WTC11 (cell line): ENCODE measurements around the gene FYN.

Source experiments
- ARID4B ChIP-seq: sonication (generic); formaldehyde crosslinking; IDR thresholded peaks from 2 replicates; pipeline ENCODE4 v1.8.0; 2023; ENCODE audit warnings: missing genetic modification reagents, mild to moderate bottlenecking, borderline replicate concordance
- E2F4 ChIP-seq: sonication (generic); formaldehyde crosslinking; IDR thresholded peaks from 2 replicates; pipeline ENCODE4 v1.8.1; 2022; ENCODE audit warnings: low read depth, mild to moderate bottlenecking, moderate library complexity, missing genetic modification reagents, borderline replicate concordance
- GABPB1 ChIP-seq: sonication (generic); formaldehyde crosslinking; IDR thresholded peaks from 2 replicates; pipeline ENCODE4 v1.8.1; 2023; ENCODE audit warnings: mild to moderate bottlenecking, missing genetic modification reagents
- MLX ChIP-seq: sonication (generic); formaldehyde crosslinking; IDR thresholded peaks from 2 replicates; pipeline ENCODE4 v1.8.1; 2023; ENCODE audit warnings: mild to moderate bottlenecking, missing genetic modification reagents, moderate library complexity
- NR3C1 ChIP-seq: sonication (generic); formaldehyde crosslinking; conservative IDR thresholded peaks from 2 replicates; pipeline ENCODE4 v1.8.1; 2023; ENCODE audit warnings: low read depth, mild to moderate bottlenecking, missing genetic modification reagents
- SP1 ChIP-seq: sonication (generic); formaldehyde crosslinking; conservative IDR thresholded peaks from 2 replicates; pipeline ENCODE4 v1.8.1; 2022; ENCODE audit warnings: missing genetic modification reagents
- TF ChIP-seq, protein P1 (sequence below): fragments of 200-600 bp; IDR thresholded peaks from 2 replicates; pipeline ENCODE4 v1.8.0; 2022; ENCODE audit warnings: antibody characterized with exemption
- TF ChIP-seq, protein P2 (sequence below): sonication (generic); formaldehyde crosslinking; IDR thresholded peaks from 2 replicates; pipeline ENCODE4 v1.8.0; 2022; ENCODE audit warnings: mild to moderate bottlenecking, missing genetic modification reagents
- TF ChIP-seq, protein P3 (sequence below): sonication (generic); formaldehyde crosslinking; IDR thresholded peaks from 2 replicates; pipeline ENCODE4 v1.8.1; 2022; ENCODE audit warnings: mild to moderate bottlenecking, moderate library complexity, missing genetic modification reagents
- TF ChIP-seq, protein P4 (sequence below): sonication (generic); formaldehyde crosslinking; IDR thresholded peaks from 2 replicates; pipeline ENCODE4 v1.8.1; 2023; ENCODE audit warnings: mild to moderate bottlenecking, missing genetic modification reagents, borderline replicate concordance
- TF ChIP-seq, protein P5 (sequence below): sonication (generic); formaldehyde crosslinking; IDR thresholded peaks from 2 replicates; pipeline ENCODE4 v1.8.1; 2023; ENCODE audit warnings: mild to moderate bottlenecking, missing genetic modification reagents, moderate library complexity

GRCh38 chr6:111754423-111754822, 118.8 kb downstream of the FYN start:
- TF ChIP-seq, protein P1, sequence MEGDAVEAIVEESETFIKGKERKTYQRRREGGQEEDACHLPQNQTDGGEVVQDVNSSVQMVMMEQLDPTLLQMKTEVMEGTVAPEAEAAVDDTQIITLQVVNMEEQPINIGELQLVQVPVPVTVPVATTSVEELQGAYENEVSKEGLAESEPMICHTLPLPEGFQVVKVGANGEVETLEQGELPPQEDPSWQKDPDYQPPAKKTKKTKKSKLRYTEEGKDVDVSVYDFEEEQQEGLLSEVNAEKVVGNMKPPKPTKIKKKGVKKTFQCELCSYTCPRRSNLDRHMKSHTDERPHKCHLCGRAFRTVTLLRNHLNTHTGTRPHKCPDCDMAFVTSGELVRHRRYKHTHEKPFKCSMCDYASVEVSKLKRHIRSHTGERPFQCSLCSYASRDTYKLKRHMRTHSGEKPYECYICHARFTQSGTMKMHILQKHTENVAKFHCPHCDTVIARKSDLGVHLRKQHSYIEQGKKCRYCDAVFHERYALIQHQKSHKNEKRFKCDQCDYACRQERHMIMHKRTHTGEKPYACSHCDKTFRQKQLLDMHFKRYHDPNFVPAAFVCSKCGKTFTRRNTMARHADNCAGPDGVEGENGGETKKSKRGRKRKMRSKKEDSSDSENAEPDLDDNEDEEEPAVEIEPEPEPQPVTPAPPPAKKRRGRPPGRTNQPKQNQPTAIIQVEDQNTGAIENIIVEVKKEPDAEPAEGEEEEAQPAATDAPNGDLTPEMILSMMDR, result no peak
- no peak for TF ChIP-seq MLX
- no peak for TF ChIP-seq E2F4 (CRISPR knock-in tag)
- TF ChIP-seq, protein P2, sequence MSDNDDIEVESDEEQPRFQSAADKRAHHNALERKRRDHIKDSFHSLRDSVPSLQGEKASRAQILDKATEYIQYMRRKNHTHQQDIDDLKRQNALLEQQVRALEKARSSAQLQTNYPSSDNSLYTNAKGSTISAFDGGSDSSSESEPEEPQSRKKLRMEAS, result no peak
- TF ChIP-seq, protein P3, sequence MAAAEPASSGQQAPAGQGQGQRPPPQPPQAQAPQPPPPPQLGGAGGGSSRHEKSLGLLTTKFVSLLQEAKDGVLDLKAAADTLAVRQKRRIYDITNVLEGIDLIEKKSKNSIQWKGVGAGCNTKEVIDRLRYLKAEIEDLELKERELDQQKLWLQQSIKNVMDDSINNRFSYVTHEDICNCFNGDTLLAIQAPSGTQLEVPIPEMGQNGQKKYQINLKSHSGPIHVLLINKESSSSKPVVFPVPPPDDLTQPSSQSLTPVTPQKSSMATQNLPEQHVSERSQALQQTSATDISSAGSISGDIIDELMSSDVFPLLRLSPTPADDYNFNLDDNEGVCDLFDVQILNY (CRISPR knock-in tag), result no peak
- TF ChIP-seq, protein P4, sequence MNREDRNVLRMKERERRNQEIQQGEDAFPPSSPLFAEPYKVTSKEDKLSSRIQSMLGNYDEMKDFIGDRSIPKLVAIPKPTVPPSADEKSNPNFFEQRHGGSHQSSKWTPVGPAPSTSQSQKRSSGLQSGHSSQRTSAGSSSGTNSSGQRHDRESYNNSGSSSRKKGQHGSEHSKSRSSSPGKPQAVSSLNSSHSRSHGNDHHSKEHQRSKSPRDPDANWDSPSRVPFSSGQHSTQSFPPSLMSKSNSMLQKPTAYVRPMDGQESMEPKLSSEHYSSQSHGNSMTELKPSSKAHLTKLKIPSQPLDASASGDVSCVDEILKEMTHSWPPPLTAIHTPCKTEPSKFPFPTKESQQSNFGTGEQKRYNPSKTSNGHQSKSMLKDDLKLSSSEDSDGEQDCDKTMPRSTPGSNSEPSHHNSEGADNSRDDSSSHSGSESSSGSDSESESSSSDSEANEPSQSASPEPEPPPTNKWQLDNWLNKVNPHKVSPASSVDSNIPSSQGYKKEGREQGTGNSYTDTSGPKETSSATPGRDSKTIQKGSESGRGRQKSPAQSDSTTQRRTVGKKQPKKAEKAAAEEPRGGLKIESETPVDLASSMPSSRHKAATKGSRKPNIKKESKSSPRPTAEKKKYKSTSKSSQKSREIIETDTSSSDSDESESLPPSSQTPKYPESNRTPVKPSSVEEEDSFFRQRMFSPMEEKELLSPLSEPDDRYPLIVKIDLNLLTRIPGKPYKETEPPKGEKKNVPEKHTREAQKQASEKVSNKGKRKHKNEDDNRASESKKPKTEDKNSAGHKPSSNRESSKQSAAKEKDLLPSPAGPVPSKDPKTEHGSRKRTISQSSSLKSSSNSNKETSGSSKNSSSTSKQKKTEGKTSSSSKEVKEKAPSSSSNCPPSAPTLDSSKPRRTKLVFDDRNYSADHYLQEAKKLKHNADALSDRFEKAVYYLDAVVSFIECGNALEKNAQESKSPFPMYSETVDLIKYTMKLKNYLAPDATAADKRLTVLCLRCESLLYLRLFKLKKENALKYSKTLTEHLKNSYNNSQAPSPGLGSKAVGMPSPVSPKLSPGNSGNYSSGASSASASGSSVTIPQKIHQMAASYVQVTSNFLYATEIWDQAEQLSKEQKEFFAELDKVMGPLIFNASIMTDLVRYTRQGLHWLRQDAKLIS (CRISPR knock-in tag), result no peak
- TF ChIP-seq, protein P5, sequence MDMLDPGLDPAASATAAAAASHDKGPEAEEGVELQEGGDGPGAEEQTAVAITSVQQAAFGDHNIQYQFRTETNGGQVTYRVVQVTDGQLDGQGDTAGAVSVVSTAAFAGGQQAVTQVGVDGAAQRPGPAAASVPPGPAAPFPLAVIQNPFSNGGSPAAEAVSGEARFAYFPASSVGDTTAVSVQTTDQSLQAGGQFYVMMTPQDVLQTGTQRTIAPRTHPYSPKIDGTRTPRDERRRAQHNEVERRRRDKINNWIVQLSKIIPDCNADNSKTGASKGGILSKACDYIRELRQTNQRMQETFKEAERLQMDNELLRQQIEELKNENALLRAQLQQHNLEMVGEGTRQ (CRISPR knock-in tag), result no peak
- no peak for TF ChIP-seq ARID4B (CRISPR knock-in tag)
- TF ChIP-seq NR3C1 (CRISPR knock-in tag), result no peak
- TF ChIP-seq SP1 (CRISPR knock-in tag), result no peak
- TF ChIP-seq GABPB1 (CRISPR knock-in tag), result no peak
